Measurements from ENCODE around the gene PACSIN2. TPM values are rescaled to one million over a fixed set of nuclear protein-coding genes. Genes with fewer than 3 reads are reported as not detected.

The PACSIN2 gene
- total and polyA plus RNA-seq, 4 donors = 40.3 to 149 (median 84.0) TPM

DNA sequence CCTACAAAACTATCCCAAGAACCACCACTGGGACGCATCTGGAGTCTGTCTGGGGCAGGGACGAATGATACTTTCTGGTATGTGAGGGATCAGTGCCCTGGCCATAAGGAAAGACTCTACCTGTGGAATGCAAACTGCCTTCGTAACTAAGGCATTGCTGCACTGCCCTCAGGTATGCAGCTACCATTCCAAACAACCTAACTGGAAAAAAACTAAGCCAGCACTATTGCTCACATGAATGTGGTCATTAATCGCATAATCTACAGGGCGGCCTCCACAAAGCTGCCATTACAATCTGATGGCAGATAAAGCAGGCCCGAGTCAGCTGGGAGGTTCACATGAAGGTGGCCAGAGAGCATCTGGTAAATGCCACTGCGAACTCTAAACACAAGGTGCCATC lies 3.9 kb downstream of the PACSIN2 start:
- H3K36me3 ChIP-seq (ENCODE audit: control insufficient read depth in 4 of 4, insufficient read depth in 4 of 4, low read length in 4 of 4) = no peaks in the 10 kb centered on the region
- no peak overlapping the region for H3K9ac ChIP-seq (ENCODE audit: insufficient read depth in 1 of 2, low read length in 2 of 2)
- H3K4me3 ChIP-seq = no peak overlapping the region
- DNase-seq (no peak), ATAC-seq (ENCODE audit: insufficient read depth, low FRiP score) (no peak)
- TF ChIP-seq, protein P1, sequence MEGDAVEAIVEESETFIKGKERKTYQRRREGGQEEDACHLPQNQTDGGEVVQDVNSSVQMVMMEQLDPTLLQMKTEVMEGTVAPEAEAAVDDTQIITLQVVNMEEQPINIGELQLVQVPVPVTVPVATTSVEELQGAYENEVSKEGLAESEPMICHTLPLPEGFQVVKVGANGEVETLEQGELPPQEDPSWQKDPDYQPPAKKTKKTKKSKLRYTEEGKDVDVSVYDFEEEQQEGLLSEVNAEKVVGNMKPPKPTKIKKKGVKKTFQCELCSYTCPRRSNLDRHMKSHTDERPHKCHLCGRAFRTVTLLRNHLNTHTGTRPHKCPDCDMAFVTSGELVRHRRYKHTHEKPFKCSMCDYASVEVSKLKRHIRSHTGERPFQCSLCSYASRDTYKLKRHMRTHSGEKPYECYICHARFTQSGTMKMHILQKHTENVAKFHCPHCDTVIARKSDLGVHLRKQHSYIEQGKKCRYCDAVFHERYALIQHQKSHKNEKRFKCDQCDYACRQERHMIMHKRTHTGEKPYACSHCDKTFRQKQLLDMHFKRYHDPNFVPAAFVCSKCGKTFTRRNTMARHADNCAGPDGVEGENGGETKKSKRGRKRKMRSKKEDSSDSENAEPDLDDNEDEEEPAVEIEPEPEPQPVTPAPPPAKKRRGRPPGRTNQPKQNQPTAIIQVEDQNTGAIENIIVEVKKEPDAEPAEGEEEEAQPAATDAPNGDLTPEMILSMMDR (IDR thresholded peaks at IDR 0.05; ENCODE audit: control extremely low read depth, extremely low read depth) = no peak
- H3K9me3 ChIP-seq (ENCODE audit: control insufficient read depth in 4 of 4, insufficient read depth in 3 of 4, low read length in 3 of 4) = no peaks in the 10 kb centered on the region
- H3K4me1 ChIP-seq (ENCODE audit: control insufficient read depth in 5 of 5, insufficient read depth in 5 of 5, low read length in 5 of 5) = peaks cover 7 to 22% (median 10%) of the 10 kb centered on the region in 5 donors
- no peaks in the 10 kb centered on the region for H3K27me3 ChIP-seq (ENCODE audit: control insufficient read depth in 3 of 3, insufficient read depth in 3 of 3, low read length in 2 of 3)
- no peak overlapping the region for H3K27ac ChIP-seq (ENCODE audit: low read depth in 1 of 2, low read length in 1 of 2)
- WGBS, 2 donors = 81 to 88% methylated on average over 7 of the region's 7 CpGs

DNA sequence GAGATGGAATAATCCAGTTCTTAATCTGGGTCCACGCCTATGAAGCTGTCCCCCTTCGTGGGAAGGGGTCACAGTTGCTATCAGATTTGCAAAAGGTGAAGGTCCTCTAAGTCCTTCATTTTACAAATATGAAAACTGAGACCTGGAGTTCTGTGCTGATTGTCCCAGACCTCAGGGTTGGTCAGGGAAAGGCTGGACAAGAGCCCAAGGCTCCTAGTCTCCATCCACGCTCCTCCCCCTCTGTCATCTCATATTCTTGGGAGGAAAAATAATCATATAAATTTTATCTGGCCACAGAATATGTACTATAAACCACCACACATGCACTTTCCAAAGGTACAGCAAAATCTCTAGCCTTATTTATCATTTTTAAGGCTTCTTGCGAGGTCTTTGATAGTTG lies 5.5 kb downstream of the PACSIN2 start:
- H3K27ac ChIP-seq (ENCODE audit: low read depth in 1 of 2, low read length in 1 of 2) = peak overlapping the region in 1 of 2 donors; percentile 33
- H3K9me3 ChIP-seq (ENCODE audit: control insufficient read depth in 4 of 4, insufficient read depth in 3 of 4, low read length in 3 of 4) = no peaks in the 10 kb centered on the region
- H3K9ac ChIP-seq (ENCODE audit: insufficient read depth in 1 of 2, low read length in 2 of 2) = no peak overlapping the region
- no peak overlapping the region for H3K4me3 ChIP-seq
- WGBS, 2 donors = 87 to 96% methylated on average over 4 of the region's 4 CpGs
- DNase-seq (no peak), ATAC-seq (ENCODE audit: insufficient read depth, low FRiP score) (no peak)
- peaks cover 7 to 27% (median 14%) of the 10 kb centered on the region in 5 donors for H3K4me1 ChIP-seq (ENCODE audit: control insufficient read depth in 5 of 5, insufficient read depth in 5 of 5, low read length in 5 of 5)
- H3K27me3 ChIP-seq (ENCODE audit: control insufficient read depth in 3 of 3, insufficient read depth in 3 of 3, low read length in 2 of 3) = no peaks in the 10 kb centered on the region
- TF ChIP-seq, protein P1 (IDR thresholded peaks at IDR 0.05; ENCODE audit: control extremely low read depth, extremely low read depth) = no peak
- H3K36me3 ChIP-seq (ENCODE audit: control insufficient read depth in 4 of 4, insufficient read depth in 4 of 4, low read length in 4 of 4) = no peaks in the 10 kb centered on the region

DNA sequence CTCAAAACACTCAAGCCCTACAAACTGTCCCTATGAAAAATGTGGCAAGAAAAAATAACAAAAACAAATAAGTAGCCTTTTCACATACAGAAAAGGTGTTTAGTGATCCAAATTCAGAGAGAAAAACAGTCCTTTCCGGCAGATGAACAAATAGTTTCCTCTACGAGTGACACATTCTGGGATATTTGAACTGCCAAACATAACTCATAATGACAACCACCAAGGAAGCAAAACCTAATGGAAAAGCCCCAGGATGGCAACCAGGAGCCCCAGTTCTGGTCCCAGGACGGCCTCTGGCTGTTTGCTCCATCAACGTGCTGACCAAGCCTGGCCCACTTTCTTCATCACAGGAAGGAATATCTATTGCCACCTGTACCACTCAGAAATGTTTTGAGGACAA lies 6.0 kb downstream of the PACSIN2 start:
- no peak for DNase-seq
- Histone ChIP-seq H3K27me3 (ENCODE audit: control insufficient read depth in 3 of 3, insufficient read depth in 3 of 3, low read length in 2 of 3) (no peaks in the 10 kb centered on the region), H3K4me1 (ENCODE audit: control insufficient read depth in 5 of 5, insufficient read depth in 5 of 5, low read length in 5 of 5) (peaks cover 7 to 28% (median 12%) of the 10 kb centered on the region in 5 donors), H3K36me3 (ENCODE audit: control insufficient read depth in 4 of 4, insufficient read depth in 4 of 4, low read length in 4 of 4) (no peaks in the 10 kb centered on the region), H3K27ac (ENCODE audit: low read depth in 1 of 2, low read length in 1 of 2) (peak overlapping the region in 1 of 2 donors; percentile 60), H3K9ac (ENCODE audit: insufficient read depth in 1 of 2, low read length in 2 of 2) (peak overlapping the region in 1 of 2 donors; percentile 3), H3K9me3 (ENCODE audit: control insufficient read depth in 4 of 4, insufficient read depth in 3 of 4, low read length in 3 of 4) (no peaks in the 10 kb centered on the region), H3K4me3 (no peak overlapping the region)
- 52 to 58% methylated on average over 4 of the region's 4 CpGs for WGBS, 2 donors
- TF ChIP-seq, protein P1 (IDR thresholded peaks at IDR 0.05; ENCODE audit: control extremely low read depth, extremely low read depth) = no peak
- no peak for ATAC-seq (ENCODE audit: insufficient read depth, low FRiP score)

DNA sequence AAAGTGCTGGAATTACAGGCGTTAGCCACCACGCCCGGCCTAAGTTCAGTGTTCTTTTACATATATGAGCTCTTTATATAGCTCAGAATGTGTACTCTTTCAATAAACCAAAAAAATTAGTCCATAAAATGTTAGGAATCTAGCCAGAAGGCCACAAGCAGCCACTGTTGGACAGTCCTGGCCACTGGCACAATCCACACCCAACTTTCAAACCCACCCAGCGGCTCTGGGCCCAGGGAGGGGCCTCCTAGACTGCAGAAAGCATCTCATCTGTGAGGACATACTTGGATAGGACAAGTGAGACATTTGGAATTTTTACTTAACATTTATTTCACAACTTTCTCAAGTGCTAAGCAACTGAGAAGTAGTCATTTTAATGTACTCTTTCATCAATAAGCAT lies 6.4 kb downstream of the PACSIN2 start:
- H3K9me3 ChIP-seq (ENCODE audit: control insufficient read depth in 4 of 4, insufficient read depth in 3 of 4, low read length in 3 of 4) = no peaks in the 10 kb centered on the region
- WGBS, 2 donors = 85 to 94% methylated on average over 4 of the region's 4 CpGs
- peak overlapping the region in 1 of 2 donors; percentile 52 for H3K27ac ChIP-seq (ENCODE audit: low read depth in 1 of 2, low read length in 1 of 2)

More for the DNA sequence above, 6.4 kb downstream of the PACSIN2 start:
- TF ChIP-seq, protein P1 (IDR thresholded peaks at IDR 0.05; ENCODE audit: control extremely low read depth, extremely low read depth) = no peak
- H3K4me3 ChIP-seq = no peak overlapping the region
- no peak for DNase-seq
- no peak for ATAC-seq (ENCODE audit: insufficient read depth, low FRiP score)
- H3K9ac ChIP-seq (ENCODE audit: insufficient read depth in 1 of 2, low read length in 2 of 2) = peak overlapping the region in 1 of 2 donors; percentile 3
- no peaks in the 10 kb centered on the region for H3K36me3 ChIP-seq (ENCODE audit: control insufficient read depth in 4 of 4, insufficient read depth in 4 of 4, low read length in 4 of 4)
- H3K27me3 ChIP-seq (ENCODE audit: control insufficient read depth in 3 of 3, insufficient read depth in 3 of 3, low read length in 2 of 3) = no peaks in the 10 kb centered on the region
- peaks cover 3 to 28% (median 10%) of the 10 kb centered on the region in 5 donors for H3K4me1 ChIP-seq (ENCODE audit: control insufficient read depth in 5 of 5, insufficient read depth in 5 of 5, low read length in 5 of 5)
